ENCODE results near the gene PHETA1. TPM values are rescaled to one million over a fixed set of nuclear protein-coding genes. Genes with fewer than 3 reads are reported as not detected.
A peak's percentile ranks its signal among the peaks of the same experiment; 100 is the strongest.

Gene PHETA1
- total and polyA plus RNA-seq, 12 donors, result 11.9 to 41.6 (median 18.6) TPM

GRCh38 chr12:111352296-111352993 is 16.4 kb downstream of the PHETA1 start:
- 79 to 82% methylated on average over 9 of the region's 9 CpGs for WGBS, 2 donors

GRCh38 chr12:111351026-111351425 is 17.9 kb downstream of the PHETA1 start:
- Histone ChIP-seq H3K4me1 (no peaks in the 10 kb centered on the region), H3K9me3 (peaks cover 0 to 26% (median 8%) of the 10 kb centered on the region in 11 donors), H3K4me3 (no peak overlapping the region), H3K36me3 (no peaks in the 10 kb centered on the region), H3K27me3 (no peaks in the 10 kb centered on the region), H3K27ac (no peak overlapping the region)
- no peak for DNase-seq
- WGBS, 2 donors, result 81% methylated on average over 2 of the region's 2 CpGs
- TF ChIP-seq, protein P1, sequence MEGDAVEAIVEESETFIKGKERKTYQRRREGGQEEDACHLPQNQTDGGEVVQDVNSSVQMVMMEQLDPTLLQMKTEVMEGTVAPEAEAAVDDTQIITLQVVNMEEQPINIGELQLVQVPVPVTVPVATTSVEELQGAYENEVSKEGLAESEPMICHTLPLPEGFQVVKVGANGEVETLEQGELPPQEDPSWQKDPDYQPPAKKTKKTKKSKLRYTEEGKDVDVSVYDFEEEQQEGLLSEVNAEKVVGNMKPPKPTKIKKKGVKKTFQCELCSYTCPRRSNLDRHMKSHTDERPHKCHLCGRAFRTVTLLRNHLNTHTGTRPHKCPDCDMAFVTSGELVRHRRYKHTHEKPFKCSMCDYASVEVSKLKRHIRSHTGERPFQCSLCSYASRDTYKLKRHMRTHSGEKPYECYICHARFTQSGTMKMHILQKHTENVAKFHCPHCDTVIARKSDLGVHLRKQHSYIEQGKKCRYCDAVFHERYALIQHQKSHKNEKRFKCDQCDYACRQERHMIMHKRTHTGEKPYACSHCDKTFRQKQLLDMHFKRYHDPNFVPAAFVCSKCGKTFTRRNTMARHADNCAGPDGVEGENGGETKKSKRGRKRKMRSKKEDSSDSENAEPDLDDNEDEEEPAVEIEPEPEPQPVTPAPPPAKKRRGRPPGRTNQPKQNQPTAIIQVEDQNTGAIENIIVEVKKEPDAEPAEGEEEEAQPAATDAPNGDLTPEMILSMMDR (IDR thresholded peaks at IDR 0.05), result no peak
- no peak for ATAC-seq
- intact Hi-C loops (cut with DNase I), result no loop called here

More at GRCh38 chr12:111352296-111352993, 16.4 kb downstream of the PHETA1 start:
- no peak overlapping the region for H3K27ac ChIP-seq
- no peak for DNase-seq
- TF ChIP-seq, protein P1 (IDR thresholded peaks at IDR 0.05), result no peak
- H3K9me3 ChIP-seq, result peaks cover 0 to 21% (median 8%) of the 10 kb centered on the region in 11 donors
- peak in 2 of 8 donors; percentile 36 to 48 for ATAC-seq
- H3K36me3 ChIP-seq, result no peaks in the 10 kb centered on the region
- no peak overlapping the region for H3K4me3 ChIP-seq
- no peaks in the 10 kb centered on the region for H3K4me1 ChIP-seq
- H3K27me3 ChIP-seq, result no peaks in the 10 kb centered on the region
- intact Hi-C loops (cut with DNase I), result no loop called here

- intact Hi-C loops (cut with DNase I), result no loop called here
- Histone ChIP-seq H3K9me3 (peaks cover 0 to 26% (median 8%) of the 10 kb centered on the region in 11 donors), H3K4me3 (no peak overlapping the region), H3K27me3 (no peaks in the 10 kb centered on the region), H3K36me3 (no peaks in the 10 kb centered on the region), H3K27ac (no peak overlapping the region), H3K4me1 (no peaks in the 10 kb centered on the region)
- ATAC-seq (no peak), DNase-seq (no peak)
- 85 to 91% methylated on average over 17 of the region's 17 CpGs for WGBS, 2 donors
- TF ChIP-seq, protein P1 (IDR thresholded peaks at IDR 0.05), result no peak
These were observed 19.0 kb downstream of the PHETA1 start for GRCh38 chr12:111349748-111350520.

- ATAC-seq (no peak), DNase-seq (no peak)
- Histone ChIP-seq H3K4me3 (no peak overlapping the region), H3K27ac (no peak overlapping the region), H3K9me3 (peaks cover 0 to 26% (median 8%) of the 10 kb centered on the region in 11 donors), H3K36me3 (no peaks in the 10 kb centered on the region), H3K27me3 (no peaks in the 10 kb centered on the region), H3K4me1 (no peaks in the 10 kb centered on the region)
- intact Hi-C loops (cut with DNase I), result no loop called here
- 89 to 90% methylated on average over 11 of the region's 11 CpGs for WGBS, 2 donors
- TF ChIP-seq, protein P1 (IDR thresholded peaks at IDR 0.05), result no peak
These were observed 19.7 kb downstream of the PHETA1 start for GRCh38 chr12:111349101-111349747.

All from heart right ventricle (tissue), 16 donors.